Measurements from ENCODE around the gene RASSF5. TPM values are rescaled to one million over a fixed set of nuclear protein-coding genes. Genes with fewer than 3 reads are reported as not detected.
A peak's percentile ranks its signal among the peaks of the same experiment; 100 is the strongest.

The RASSF5 gene, protein sequence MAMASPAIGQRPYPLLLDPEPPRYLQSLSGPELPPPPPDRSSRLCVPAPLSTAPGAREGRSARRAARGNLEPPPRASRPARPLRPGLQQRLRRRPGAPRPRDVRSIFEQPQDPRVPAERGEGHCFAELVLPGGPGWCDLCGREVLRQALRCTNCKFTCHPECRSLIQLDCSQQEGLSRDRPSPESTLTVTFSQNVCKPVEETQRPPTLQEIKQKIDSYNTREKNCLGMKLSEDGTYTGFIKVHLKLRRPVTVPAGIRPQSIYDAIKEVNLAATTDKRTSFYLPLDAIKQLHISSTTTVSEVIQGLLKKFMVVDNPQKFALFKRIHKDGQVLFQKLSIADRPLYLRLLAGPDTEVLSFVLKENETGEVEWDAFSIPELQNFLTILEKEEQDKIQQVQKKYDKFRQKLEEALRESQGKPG
- 0.35 and 0.52 TPM in 2 replicates for total RNA-seq

DNA sequence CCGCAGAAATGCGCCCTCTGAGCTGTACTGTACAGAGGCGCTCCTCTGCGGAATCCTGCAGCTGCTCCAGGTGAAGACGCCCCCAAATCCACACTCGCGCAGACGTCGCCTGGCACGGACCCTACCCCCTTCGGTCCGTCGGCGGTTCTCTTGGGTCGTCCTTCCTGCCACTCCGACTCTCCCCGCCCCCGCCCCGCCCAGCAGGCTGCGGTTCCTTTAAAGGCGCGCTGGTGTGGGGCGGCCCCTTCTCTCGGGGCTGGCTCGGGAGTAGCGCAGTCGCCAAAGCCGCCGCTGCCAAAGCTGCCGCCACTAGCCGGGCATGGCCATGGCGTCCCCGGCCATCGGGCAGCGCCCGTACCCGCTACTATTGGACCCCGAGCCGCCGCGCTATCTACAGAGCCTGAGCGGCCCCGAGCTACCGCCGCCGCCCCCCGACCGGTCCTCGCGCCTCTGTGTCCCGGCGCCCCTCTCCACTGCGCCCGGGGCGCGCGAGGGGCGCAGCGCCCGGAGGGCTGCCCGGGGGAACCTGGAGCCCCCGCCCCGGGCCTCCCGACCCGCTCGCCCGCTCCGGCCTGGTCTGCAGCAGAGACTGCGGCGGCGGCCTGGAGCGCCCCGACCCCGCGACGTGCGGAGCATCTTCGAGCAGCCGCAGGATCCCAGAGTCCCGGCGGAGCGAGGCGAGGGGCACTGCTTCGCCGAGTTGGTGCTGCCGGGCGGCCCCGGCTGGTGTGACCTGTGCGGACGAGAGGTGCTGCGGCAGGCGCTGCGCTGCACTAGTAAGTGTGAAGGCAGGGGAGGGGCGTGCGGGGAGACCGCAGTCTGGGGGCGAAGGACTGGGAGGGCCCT is at the start of gene RASSF5:
Gene RASSF5 (plus strand): TSS at position 248 of the 846 bp plus-strand sequence. CDS start 72 bp downstream, at position 320.
- DNase-seq (ENCODE audit: low read depth): no peak

DNA sequence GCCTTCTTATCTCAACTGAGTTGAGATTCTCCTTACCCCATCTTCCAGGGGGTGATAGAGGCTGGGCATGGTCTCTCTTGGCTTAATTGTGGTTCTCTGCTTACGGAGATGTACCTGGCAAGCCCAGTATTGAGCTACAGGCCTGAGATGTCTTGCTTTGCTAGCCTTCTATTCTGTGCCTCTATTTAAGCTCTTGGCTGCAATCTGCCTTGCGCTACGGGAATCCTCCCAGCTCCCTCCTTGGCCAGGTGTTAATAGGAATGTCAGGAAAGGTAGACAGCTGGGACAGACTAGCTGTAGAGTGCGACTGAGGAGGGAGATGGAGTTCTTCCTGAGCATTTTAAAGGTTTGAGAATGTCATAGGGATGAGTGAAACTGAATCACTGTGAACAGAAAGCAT is 47.6 kb upstream of the RASSF5 start:
- no peak for DNase-seq (ENCODE audit: low read depth)

DNA sequence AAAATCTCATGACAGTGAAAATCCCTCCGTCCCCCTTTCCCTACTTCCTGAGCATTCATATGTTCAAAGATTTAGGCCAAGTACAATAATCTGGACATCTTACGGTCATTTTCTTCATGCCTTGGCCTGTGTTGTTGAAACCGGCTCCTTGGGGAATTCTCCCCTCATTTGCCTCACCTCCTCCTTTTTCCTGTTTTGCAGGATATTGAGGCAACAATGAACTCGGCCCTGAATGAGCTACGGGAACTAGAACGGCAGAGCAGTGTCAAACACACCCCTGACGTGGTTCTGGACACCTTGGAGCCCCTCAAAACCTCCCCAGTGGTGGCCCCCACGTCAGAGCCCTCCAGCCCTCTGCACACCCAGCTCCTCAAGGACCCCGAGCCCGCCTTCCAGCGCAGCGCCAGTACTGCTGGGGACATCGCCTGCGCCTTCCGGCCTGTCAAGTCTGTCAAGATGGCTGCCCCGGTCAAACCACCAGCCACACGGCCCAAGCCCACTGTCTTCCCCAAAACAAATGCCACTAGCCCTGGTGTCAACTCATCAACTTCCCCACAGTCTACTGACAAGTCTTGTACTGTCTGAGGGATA is 46.4 kb upstream of the RASSF5 start:
- DNase-seq (ENCODE audit: low read depth): no peak

DNA sequence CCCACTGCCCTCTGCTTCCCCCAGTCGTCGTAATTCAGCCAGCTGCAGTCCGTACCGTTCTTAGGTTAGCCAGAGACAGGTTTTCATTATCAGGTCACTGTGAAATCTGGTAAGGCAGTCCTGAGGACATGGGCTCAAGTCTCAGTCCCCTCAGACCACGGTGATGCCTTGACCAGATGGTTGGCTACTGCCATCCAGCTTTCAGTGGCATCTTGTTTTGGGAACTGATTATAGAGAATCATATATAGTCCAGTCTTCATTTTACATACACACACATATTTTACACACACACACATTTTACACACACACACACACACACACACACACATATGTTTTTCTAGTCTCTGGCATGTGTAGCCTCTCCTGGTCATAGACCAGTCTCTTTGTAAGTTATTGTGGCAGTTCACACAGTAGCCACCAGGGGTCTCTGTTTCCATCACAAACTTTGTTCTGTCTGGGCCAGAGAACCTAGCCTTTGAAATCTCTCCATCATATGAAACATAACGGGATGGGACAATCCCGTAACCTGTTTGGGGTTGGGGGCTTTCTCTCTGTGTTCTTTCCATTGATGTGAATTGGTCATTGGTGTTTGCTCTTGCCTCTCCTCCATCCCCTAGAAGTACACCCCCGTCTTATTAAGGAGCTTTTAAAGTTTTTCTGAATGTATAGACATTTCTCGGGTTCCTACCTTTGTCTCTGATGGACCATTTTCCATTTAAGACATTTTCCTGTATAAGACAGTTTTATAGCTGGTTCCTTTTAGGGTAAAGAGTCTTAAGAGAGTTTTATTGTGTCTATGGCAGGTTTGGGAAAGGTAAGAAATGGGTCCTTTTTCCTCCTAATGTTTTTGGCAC is 45.5 kb upstream of the RASSF5 start:
- DNase-seq (ENCODE audit: low read depth): peak; percentile 67

DNA sequence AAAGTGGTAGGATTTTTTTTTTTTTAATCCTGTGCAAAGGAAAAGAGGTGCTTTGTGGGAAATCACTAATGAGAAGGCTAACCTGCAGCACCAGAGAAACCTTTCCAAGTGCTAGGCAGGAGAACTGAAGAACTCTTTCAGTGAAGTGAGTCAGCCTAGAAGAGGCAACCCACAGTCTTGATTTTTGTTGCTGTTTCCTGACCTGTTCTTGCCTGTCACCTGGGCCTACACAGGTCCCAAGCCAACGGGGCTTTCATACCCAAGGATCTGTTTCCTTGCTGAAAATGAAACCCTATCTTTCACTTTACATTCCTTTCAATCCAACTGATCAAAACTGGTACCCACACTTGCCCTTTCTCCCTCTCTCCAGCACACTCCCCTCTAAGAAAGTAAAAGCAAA is 44.2 kb upstream of the RASSF5 start:
- no peak for DNase-seq (ENCODE audit: low read depth)

DNA sequence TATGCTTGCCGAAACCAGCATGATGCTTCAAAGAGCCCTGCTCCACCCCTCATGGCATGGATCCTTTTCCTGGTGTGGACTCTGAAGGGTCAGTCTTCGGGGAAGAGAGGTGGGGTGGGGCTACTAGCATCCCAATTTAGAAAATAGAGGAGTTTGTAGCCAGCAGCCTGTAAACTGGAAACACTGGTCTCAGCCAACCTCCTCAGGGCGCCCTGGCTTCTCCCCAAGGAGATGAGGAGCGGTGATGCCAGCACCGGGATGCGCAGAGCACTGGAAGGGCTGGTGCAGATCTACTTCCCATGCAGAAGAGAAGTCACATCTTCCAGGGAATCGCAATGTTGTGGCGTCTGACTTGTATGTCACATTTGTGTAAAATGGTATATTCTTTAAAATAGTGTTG is 43.4 kb upstream of the RASSF5 start:
- DNase-seq (ENCODE audit: low read depth): no peak

DNA sequence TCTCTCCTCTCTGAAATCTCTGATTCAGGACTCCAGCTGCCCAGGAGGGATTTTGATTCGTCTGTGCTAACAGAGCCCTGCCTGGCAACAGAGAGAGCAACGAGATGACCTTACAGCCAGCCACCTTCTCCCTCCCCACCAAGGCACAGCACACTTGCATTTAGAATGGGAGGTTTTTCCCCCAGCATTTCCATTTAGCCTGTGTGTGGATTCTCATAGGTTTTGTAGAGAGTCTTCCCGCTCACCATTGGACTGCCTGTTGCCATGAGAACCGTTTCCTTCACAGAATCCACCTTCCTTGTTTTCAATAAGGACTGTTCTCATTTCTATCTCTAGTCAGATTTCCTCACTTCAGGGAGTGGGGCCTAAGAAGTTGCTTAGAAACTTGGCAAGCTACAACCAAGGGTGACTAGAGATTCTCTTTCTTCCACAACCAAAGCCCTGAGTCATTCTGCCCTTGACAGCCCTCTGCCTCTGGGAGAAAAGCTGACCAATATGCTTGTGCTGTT is 42.8 kb upstream of the RASSF5 start:
- DNase-seq (ENCODE audit: low read depth): peak; percentile 91

DNA sequence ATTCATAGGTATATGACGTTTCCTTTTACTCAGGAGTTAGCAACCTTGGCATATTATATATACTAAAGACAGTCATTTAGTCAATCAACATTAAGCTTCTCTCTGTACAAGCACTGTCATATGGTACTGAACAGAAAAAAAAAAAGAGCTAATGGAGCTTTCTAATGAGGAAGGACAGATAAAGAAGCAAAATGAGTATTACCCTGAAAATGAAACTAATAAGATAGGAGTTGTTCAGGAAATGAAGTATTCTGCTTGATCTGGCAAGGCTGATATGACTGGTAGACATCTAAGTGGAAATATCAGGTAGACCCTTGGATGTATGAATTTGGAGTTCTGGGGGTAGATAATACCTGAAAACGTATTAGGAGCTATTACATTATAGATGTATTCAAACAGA is 41.4 kb upstream of the RASSF5 start:
- DNase-seq (ENCODE audit: low read depth): no peak

DNA sequence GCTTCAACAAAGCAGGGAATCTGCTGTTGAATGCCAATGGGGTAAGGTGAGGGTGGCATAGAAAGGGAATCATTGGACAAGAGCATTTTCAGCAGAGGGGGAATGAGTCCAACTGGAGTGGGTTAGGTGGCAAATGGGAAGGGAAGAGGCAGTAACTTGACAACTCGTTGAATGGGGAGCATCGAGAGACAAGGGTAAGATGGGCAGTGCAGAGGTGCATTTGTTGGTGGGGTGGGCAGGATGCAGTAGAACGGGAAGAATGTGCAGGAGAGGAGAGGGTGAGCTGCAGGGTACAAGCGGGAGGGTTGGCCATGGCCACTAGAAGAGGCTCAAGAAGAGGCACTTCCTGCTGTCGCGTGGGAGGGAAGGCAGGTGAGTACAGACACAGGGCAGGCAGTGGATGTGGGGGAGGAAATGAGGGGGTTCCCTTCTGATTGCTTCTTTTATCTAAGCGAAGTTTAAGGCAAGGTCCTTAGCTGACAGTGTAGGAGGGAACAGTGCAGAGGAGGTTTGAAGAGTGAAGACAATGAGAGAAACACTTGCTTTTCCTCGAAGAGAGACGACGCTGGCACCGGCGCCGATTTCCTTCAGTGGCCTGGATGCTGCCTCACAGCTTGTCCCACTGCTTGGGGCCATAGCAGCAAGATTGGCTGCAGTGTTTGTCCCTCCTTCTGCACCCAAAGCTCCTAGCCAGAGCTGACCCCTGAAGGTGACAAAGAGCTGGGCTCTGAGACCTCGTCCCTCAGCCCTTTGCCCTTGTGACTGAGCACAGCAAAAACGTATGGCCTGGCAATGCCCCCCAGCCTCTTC is 40.3 kb upstream of the RASSF5 start:
- no peak for DNase-seq (ENCODE audit: low read depth)

DNA sequence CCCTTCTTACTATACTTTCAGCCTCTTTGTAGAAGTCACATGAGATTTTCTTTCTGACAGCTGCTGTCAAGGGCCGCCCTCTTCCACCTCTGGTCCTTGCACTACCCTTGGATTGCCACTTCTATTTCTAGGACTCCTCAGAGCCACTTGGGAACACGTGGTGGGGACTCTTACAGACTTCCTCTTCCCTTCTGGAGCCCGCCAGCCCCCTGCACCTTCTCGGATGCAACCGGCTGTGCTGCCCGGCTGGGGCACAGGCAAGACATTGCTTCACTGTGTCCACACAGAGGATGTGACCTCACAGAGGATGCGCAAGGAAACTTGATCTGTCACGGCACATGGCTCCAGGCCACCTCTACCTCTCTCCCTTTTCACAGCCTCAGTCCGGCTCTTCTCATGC is 39.4 kb upstream of the RASSF5 start:
- DNase-seq (ENCODE audit: low read depth): no peak

DNA sequence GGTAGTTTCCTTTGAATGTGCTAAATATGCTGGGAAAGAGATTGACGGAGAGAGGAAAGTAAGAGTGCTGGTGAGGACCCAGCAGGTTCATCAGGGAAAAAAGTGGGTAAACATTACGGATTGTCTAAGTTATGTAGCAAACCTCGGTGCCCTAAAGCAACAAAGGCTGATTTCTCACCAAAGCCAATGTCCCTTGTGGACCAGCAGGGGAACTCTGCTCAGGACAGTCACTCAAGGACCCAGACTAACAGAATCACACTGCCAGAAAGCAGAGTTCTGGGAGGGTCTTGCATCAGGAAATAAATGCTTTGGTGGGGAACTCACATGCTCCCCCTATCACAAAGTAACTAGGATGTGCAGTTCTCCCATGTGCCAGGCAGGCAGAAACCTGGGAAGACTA is 38.8 kb upstream of the RASSF5 start:
- DNase-seq (ENCODE audit: low read depth): no peak

DNA sequence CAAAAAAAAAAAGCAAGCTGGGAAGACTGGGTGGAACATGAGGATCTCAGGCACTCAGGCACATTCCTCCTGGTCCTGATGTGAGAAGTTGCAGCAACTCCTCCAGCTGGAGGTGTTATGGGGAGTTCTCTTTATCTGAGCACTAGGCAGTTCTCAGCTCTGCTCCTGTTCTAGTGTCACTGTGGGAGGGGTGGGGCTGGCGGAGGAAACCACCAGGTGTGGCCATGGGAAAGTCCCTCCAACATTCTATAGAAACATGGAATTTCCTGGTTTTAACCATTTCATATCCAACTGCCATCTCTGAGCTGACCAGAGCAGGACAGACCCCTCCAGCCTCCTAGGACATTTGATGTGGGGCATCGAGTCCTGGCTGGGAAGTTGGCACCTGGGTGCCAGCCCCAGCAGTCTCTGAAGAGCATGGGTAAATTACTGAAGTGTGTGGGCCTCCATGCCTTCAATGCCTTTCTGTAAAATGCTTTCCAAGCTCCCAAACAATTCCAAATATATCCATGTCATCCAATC is 37.9 kb upstream of the RASSF5 start:
- peak; percentile 18 for DNase-seq (ENCODE audit: low read depth)

DNA sequence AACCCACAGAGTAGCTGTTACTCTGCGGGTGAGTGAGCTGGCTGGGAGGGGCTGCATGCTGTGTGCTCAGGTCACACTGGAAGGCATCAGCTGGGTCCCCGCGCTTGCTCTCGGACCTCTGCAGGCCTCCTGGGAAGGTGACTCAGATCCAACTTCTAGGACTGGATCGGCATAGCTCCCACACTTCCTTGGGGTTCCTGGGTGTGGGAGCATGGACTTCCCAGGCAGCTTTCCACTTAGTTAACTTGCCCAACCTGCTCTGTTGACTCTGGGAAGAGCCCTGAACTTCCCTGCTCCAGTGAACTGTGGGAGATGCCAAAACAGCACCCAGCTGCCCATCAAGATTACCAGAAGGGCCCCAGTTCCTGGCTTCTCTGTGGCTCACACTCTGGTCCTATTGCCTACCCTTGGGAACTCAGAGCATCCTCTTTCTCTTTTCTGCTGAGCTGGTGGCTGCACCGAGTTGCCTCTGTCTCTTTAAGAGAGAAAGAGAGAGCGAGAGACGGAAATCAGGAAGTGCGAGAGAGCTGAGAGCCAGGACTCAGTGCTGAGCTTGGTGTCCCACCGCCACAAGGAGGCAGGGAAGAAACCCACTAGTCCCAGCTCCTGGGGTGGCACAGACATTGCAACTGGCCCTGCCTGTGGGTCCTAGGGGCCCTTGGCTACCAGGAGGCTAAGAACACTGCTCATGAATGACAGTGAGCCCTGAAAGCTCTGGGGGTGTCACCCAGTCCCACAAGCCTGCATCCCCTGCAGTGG is 37.2 kb upstream of the RASSF5 start, which contains the start of gene IKBKE:
Gene IKBKE (plus strand): TSS at position 544 of the 759 bp plus-strand sequence. CDS start 2,752 bp downstream, outside the sequence.
- peak; percentile 84 for DNase-seq (ENCODE audit: low read depth)

DNA sequence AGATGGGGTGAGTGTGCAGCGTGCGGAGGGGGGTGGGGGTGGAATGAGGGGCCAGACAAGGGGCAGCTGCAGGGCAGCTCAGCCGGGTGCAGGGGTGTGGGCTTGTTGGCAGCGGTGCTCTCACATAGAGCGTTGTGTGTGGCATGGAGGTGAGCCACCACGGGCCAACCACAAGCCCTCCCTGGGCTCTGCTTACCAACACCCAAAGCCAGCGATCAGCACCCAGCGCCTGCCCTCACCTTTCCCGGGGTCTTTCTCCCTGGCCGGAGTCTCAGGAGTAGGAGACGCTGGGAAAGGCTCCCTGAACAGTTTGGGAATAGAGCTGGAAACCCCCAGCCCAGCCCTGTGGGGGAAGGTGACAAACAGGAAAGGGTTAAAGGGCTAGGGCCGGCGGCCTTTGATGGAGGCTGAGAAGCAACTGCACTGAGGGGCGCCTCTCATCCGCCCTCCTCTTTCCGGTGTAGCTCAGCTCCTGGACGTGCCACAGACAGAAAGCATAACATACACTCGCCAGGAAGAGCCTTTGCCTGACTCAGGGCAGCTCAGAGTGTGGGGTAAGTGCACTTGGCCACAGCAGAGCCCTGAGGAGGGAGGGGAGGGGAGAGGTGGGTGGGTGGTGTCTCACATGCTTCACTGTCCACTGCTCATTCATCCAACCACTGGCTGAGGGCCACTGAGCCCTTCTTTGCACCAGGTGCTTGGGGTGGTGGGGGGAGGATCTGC is 36.5 kb upstream of the RASSF5 start:
- DNase-seq (ENCODE audit: low read depth): peak; percentile 84

DNA sequence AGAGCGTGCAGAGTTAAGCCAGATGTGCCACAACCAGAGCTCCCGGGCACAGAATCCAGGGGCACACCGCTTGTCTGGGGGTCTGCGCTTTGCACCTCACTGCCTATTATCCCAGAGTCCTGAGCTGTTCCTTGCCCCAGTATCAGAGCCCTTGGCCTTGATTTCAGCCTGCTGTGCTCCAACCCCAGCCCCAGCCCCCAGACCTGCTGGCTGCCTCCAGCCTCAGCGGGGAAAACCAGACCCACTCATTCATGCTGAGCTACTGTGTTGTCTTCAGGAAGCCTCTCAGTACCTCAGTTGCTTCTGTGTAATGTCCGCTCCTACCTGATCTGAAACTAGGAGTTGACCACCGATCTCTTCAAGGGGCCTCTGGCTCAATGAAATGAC is 35.9 kb upstream of the RASSF5 start:
- DNase-seq (ENCODE audit: low read depth): no peak

DNA sequence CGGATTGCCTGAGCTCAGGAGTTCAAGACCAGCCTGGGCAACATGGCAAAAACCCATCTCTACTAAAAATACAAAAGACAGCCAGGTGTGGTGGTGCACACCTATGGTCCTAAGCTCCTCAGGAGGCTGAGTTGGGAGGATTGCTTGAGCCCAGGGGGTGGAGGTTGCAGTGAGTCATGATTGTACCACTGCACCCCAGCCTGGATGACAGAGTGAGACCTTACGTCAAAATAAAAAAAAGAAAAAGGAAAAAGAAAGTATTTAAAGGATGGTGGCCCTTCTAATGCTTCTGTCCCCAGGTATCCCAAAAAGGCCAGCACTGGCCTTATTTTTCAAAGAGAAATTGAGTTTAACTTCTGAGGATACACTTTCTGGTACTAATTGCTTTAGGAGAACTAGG is 35.3 kb upstream of the RASSF5 start:
- DNase-seq (ENCODE audit: low read depth): no peak

DNA sequence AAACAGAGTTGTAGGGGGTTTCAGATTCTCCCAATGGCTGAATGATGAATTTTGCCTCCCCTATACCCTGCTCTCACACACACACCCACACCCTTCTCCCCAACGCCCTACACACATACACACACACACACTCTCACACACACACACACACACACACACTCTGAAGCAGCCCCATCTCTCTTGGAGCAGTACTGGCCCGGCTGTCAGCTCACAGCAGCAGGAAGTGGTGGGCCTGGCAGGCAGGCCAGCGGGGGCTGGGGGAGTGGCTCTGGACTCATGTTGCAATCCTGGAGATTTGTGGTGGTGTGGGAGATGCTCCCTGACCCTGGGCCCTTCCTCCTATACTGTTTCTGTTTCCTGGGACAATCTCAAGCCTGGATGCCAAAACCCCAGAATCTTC is 34.9 kb upstream of the RASSF5 start:
- DNase-seq (ENCODE audit: low read depth): peak; percentile 78

DNA sequence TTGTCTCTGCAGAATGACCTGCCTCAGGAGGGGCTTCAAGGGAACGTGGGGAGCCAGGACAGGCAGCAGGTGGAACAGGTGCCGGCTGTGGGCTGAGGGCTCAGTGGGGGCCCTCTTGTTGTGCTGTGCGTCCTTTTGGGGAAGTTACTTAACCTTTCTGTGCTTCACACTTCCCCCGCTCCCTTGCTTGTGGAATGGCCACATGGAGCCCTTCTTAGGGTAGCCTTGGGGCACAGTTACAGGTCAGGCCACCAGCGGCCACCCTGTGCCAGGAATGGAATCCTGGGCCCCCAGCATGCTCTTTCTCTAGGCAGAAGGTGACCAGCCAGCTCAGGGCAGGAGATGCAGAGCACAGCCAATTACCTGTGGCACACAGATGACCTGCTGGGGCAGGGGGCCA is 34.4 kb upstream of the RASSF5 start:
- DNase-seq (ENCODE audit: low read depth): no peak

DNA sequence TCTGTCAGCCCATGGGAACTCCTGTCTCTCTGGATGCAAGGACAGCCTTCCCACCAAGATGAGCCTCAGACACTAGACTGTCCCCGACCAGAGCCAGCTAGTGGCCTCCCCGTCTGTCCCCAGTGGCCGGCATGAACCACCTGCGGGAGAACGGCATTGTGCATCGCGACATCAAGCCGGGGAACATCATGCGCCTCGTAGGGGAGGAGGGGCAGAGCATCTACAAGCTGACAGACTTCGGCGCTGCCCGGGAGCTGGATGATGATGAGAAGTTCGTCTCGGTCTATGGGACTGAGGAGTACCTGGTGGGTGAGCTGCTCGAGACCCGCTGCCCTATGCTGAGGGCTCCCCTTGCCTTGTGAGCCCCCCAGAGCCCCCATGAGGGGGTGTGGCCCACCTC is 31.3 kb upstream of the RASSF5 start:
- DNase-seq (ENCODE audit: low read depth): no peak
